A549 (cell line): ENCODE data around the gene FAM118B.

ENCODE experiments used
- CTCF ChIP-seq: fragments of >200 bp; sonication (Bioruptor Twin); formaldehyde crosslinking; IDR thresholded peaks from 3 replicates; pipeline ENCODE4 v1.5.1; 2016
- FOSL2 ChIP-seq, 2 experiments: fragments of 450-650 bp in 1 of 2; fragments of >200 bp in 1 of 2; sonication (Bioruptor Twin) in 1 of 2; formaldehyde crosslinking; IDR thresholded peaks; 2 replicates each; pipeline versions ENCODE4 v1.5.0 to v1.6.1; 2016 to 2020; ENCODE audit warnings: mild to moderate bottlenecking in 1 of 2, moderate library complexity in 1 of 2
- MAX ChIP-seq: IDR thresholded peaks from 2 replicates; pipeline ENCODE4 v1.6.1; 2012

GRCh38 chr11:126246636-126247035 lies 35.1 kb downstream of the FAM118B start:
- TF ChIP-seq FOSL2 (IDR thresholded peaks at IDR 0.05) (no peak), FOSL2 (CRISPR knock-in tag; IDR thresholded peaks at IDR 0.05) (no peak), CTCF (no peak), MAX (no peak)
